GM19467 (cell line): ENCODE measurements around the gene PFKP.

ENCODE experiments used
- ATAC-seq: cut with Tn5 transposase; IDR thresholded peaks from one replicate; pipeline ENCODE4 v1.9.1; 2021; ENCODE audit warnings: mild to moderate bottlenecking, moderate library complexity; ENCODE audit not compliant: unreplicated experiment

Gene PFKP

DNA sequence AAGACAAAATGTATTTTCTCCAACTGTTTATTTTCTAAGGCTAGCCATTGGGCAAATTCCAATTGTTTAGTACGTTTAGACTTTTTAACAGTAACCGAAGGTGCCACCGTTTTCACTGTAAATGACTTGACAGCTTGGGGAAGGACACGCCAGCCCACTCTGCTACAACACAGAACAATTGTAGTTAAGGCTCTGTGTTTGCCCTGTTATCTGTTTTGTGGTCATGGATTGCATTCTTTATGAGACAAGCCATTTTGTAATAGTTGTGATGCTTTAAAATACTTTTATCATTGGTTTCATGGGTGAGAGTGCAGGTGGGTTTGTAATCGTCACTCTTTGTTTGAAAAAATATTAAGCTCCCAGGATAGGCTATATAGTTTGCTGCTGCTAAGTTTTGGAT is 111.8 kb downstream of the PFKP start:
- ATAC-seq, result no peak

DNA sequence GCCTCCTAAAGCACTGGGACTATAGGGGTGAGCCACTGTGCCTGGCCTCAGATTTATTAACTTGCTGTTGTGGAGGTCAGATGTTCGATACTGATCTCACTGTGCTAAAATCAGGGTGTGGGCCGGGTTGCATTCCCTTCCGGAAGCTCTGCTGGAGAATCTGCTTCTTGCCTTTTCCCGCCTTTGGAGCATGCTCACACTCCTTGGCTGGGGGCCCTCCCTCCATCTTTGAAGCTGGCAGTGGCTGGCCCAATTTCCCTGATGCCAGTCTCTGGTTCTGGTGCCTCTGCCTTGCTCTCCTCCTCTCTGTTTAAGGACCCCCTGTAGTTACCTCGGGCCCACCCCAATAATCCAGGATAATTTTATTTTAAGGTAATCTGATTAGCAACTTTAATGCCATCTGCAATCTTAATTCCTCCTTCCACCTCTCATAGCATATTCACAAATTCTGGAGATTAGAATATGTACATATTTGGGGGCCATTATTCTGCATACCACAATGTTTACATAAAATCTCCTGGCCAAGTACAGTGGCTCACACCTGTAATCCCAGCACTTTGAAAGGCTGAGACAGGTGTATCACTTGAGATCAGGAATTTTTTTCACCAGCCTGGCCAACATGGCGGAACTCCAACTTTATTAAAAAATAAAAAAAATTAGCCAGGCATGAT is 113.1 kb downstream of the PFKP start:
- no peak for ATAC-seq

DNA sequence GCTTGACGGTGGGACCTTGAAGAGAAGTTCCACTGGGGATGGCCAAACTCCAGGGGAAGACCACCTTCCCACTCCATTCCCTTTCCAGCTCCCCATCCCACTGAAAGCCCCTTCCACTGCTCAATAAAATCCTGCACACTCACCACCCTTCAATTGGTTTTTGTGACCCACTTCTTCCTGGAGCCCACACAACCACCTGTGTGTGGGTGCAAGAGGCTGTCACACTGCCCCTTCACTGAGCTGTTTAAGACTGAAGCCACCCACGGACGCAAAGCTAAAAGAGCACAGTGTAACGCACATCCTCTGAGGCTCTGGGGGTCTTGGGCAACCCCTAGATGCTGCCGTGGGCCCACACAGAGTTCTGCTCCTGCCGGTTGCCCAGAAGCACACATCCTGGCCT is 118.0 kb downstream of the PFKP start:
- ATAC-seq, result no peak

DNA sequence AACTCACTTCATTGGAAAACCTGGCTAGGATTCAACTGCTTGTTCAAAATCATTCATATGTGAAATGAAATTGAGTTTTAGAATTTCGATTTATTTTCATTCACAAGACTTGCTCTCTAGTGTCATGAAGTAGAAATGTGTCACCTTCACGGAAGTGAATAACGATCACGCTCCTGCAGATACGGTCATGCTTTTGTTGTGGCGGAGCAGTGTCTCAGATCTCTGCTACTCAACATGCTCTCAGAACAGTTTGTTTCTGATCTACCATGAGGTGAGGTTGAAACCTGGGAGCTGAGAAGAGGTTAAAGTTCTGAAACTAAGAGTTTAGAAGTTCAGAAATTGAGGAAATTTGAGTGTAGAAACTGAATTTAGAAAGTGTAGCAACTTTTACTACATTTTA is 119.0 kb downstream of the PFKP start:
- no peak for ATAC-seq
